HG02759 (cell line): ENCODE data around the gene GLRX5.
"Not testable (repeated sequence)": the region's sequence is repeated elsewhere in the genome, so short reads cannot be mapped to it uniquely, and the experiment has no call there.

Source experiments
- ATAC-seq: cut with Tn5 transposase; IDR thresholded peaks from one replicate; pipeline ENCODE4 v1.9.1; 2021; ENCODE audit warnings: mild to moderate bottlenecking, moderate library complexity; ENCODE audit not compliant: unreplicated experiment

Gene GLRX5

DNA sequence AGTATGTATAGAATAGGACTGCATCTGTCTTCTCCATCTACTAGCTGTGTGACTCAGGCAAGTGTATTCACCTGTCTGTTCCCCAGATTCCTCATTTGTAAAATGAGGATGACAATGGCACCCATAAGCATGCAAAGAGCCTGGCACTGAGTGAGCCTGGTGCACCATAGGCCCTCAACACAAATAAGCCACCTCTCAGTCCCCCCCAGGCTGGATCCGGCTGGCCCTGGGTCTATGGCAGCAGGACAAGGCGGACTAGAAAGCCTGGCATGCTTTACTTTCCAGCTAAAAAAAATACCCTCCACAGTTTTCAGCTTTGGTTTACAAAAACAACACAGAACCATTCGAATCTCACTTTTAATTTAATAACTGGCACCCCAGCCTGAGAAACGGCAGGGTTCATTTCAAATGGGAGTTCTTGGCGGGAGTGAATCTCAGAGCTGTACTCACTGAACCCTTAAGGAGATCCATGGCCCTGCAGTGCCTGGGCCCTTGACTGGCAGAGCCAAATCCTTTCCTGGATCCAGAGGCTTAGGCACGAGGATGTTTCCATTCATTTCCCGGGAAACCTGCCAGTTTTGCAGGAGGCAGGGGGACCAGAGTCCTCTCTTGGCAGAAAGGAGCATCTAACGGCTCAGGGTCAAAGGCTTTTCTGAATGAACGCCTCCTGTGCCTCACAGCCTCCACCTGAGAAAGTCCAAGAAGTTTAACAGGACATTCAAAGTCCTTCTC is 36.1 kb upstream of the GLRX5 start:
- ATAC-seq: no peak

- ATAC-seq: no peak
These were observed 35.5 kb upstream of the GLRX5 start for GRCh38 chr14:95499354-95499750.

DNA sequence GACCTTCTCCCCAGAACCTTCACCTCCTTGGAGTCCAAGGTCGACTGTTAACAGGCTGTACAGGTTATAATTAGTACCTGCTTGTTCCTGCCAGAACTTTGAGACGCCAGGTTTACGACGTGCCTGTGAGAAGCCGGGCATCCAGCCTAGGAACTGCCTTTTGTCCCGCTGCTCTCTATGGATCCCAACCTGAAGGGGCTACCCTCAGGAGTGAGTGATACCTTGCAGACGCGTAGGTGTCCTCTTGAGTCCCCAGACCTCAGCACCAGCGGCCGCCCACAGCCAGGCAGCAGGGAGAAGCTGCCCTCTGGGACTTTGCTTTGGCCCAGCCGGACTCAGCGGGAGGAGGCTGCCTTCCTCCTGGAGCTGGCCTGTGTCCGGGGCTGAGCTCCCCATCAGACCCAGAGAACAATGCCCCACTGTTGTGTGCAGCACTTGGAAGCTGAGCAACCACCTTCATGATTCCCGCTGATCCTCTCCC is 34.6 kb upstream of the GLRX5 start:
- ATAC-seq: no peak

DNA sequence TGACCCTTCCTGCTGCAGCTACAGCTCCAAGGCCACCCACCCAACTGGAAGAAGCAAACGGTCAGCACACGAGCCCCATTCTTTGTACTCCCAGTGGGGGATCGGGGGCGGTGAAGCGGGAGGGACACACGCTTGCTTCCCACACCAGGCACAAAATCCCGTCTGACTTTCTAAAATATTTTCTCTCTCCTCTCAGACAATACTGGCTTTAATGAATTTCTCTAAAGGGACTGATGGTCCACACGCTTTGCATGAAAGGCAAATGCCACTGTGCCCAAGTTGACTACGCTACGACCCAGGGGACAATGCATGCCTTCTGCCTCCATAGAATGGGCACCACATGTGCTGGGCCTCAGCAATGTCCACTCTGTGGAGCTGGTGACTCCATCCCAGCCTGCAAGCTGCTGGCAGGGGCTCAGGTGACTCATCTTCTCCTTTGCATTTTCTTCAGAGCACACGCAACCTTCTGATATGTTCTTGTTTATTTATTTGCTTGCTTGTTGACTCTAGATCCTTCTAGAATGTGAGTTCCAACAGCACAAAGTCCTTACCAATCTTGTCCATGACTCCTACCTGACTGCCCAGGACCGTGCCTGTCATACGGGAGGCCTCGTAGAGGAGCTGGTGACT is 34.0 kb upstream of the GLRX5 start:
- no peak for ATAC-seq

DNA sequence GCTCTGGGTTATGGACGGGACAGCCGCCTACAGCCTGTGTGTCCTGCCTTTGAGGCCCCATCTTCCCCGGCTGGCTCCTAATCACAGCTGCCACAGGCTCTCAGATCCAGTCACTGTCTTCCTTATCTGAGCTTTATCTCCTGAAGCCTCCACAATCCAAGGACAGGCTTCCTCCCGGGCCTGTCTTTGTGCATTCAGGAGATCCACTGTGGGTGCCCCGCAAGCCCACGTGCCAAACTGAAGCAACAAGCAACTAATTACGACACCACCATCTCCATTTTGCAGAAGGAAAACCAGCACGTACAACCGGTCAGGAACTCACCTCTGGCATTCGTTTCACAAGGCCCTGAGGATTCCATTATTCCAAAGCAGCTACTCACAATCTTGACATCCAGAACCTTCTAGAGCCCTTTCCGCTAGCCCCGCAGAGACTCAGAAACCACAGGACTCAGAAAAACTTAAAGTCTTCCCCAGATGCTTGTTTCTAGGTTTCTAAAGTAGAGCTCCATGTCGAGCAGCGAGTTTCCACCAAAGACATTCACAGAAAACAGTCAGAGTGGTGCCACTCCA is 32.4 kb upstream of the GLRX5 start:
- no peak for ATAC-seq

DNA sequence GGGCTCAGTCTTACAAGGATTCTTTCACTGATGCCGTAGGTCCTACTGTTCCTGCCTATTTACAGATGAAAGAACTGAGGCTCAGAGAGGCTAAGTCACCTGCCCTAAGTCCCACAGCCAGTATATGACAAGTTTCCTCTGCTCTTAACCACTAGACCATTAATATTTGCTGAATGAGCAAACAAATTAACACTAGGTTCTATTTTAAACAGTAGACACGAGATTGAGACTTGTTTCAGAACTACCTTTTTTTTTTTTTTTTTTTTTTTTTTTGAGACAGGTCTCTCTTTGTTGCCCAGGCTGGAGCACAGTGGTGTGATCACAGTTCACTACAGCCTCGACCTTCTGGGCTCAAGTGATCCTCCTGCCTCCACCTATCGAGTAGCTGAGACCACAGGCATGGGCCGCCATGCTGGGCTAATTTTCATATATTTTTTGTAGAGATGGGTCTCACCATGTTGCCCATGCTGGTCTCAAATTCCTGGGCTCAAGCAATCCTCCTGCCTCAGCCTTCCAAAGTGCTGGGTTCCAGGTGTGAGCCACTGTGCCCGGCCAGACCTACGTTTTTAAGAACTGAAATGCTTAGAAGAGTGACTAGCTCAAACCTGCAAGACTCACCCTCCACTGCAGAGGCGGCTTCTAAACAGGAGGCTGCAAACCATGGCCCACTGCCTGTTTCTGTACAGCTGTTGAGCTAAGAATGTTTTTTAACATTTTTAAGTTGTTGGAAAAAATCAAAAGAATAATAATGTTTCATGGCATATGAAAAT is 31.3 kb upstream of the GLRX5 start:
- ATAC-seq: peak; percentile 53

DNA sequence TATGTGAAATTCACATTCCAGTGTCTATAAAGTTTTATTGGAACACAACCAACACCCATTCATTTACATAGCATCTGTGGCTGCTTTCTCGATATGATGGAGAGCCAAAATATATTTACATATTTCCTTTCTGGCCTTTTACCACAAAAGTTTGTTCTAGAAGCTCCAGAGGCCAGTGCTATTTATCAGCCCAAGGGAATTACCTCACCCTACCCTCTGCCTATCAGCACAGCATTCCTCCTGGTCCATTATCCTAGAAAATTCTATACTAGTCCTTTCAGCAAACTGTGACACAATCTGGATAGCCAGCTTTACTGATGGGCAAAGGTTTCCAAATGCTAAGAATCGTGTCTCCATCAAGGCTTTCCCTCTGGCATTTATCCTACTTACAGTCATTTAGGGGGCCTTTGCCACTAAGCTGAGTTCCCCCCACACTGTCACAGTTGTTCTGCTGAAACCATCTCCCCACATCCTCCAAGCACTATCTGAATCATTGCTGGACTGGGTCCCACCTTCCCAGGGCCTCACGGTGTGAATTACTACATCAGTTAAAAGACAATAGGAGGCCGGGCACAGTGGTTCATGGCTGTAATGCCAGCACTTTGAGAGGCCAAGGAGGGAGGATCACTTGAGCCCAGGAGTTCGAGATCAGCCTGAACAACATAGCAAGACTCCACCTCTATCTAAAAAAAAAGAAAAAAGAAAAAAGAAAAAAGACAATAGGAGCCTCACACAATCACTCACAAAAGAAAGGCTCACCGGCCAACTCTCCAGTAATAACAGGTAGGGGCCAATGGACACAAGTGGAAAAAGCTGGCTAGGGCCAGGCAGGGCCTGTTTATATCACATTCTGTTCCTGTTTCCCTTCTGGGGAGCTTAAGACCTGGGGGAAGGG is 30.5 kb upstream of the GLRX5 start:
- ATAC-seq: peak; percentile 35

DNA sequence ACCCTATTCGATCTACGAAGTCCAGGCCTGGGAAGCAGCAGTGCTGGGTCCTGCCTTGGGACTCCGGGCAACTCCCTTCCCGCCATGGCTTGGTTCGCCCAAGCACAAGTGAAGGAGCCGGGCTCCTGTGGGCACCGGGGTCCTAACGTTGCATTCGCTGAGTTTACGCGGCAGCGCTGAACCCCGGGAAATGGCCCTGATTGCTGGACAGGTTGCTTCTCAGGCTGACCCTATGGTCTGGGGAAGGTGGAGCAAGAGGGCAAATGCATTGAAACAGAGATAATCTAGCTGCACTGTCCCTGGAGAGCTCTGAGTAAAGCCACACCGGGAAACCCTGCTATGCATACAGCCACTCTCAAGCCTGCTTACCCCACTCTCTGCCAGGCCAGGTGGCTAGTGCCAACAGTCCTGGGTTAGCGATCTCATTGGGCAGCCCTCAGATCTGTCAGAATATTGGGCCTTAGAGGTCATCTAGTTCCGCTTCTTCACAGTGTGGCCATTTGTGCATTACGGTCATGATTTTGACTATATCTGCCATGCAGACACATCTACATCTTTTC is 29.7 kb upstream of the GLRX5 start:
- ATAC-seq: no peak

GRCh38 chr14:95507174-95507573 is 27.7 kb upstream of the GLRX5 start:
- ATAC-seq: no peak

DNA sequence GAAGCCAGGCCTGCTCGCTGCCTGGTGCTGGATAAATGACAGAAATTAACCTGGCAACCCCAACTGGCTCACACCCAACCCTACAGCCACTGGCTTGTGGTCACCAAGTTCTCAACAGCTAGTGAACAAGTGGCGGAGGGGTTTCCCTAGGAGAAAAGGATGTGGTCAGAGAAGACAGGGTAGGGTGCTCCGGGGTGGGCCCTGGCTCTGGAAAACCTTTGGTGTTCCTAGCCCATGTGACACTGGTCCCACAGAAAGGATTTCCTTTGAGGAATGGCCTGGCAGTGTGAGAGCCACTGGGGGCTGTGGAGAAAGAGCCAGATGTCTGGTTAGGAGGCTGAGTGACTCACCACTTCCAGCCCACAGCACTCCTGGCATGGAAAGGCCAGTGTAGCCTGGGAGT is 27.1 kb upstream of the GLRX5 start:
- ATAC-seq: no peak

DNA sequence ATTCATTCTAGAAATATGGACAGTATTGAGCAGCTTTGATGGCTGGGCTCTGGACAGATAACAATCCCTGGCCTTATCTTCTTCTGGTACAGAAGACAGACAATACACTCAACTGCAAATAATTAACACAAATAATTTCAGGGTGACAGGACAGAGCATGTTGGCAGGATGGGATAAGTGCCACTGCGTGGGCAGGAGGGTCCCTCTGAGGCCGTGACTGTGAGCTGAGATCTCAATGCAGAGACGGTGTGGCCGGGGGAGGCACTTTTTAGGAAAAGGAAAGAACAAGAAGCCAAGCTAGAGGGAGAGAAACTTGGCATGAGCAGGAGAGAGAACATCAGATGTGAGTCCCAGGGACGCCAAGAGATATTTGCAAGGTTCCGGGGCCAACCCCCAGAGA is 26.5 kb upstream of the GLRX5 start:
- ATAC-seq: no peak

DNA sequence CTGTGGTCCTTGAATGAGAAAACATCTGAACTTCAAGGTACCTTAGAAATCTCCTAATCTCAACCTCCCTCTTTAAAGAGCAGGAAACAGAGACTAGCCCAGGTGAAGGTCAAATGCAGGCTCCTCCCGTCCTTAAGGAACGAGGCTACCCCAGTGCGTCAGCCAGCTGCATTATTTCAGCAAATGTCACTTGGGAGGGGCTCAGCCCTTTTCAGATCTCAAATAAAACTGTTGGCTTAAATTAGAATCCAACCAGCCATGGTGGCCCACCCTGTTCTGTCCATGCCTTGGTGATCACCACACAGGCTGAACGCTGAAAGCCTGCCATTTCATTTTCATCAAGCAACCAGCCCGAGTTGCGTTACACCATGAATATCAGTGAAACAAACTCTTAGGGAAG is 25.4 kb upstream of the GLRX5 start:
- ATAC-seq: no peak

- ATAC-seq: not testable (repeated sequence)
These were observed 24.5 kb upstream of the GLRX5 start for GRCh38 chr14:95510344-95510743.

DNA sequence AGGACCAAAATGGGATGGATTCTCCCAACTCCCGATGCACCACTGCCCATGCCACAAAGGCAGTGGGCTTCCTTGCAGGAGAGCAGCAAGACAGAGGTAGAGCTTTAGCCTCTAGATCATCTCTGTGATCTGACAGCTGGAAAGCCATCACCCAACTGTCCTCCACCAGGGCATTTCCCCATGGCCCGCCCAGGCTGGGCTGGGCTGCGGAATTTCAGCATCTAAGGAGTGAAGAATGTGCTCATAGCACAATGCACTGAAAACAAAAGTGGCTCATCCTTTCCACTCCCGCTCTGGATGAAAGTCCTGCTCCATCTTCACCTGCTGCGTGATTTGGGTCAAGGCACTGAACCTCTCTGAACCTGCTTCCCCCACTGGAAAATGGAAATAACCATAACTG is 24.0 kb upstream of the GLRX5 start:
- no peak for ATAC-seq

- no peak for ATAC-seq
These were observed 23.2 kb upstream of the GLRX5 start for GRCh38 chr14:95511687-95512086.

DNA sequence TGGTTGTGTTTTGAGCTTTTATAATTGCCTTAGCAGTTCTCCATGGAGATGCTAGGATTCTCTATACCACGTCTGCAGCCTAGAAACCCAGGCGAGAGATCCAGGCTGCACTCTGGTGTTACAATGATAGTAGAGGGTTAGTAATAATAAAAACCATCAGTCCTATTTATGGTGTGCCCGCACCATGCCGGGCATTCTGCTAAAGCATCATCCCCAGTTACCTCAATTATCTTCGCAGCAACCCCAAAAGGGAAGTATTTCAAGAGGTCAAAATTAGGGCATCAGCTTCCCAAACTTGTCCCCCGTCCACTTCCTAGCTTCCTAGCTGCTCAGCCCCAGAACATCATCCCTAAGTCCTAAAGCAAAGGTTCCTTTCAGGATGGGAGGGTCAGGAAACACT is 21.6 kb upstream of the GLRX5 start:
- ATAC-seq: no peak

DNA sequence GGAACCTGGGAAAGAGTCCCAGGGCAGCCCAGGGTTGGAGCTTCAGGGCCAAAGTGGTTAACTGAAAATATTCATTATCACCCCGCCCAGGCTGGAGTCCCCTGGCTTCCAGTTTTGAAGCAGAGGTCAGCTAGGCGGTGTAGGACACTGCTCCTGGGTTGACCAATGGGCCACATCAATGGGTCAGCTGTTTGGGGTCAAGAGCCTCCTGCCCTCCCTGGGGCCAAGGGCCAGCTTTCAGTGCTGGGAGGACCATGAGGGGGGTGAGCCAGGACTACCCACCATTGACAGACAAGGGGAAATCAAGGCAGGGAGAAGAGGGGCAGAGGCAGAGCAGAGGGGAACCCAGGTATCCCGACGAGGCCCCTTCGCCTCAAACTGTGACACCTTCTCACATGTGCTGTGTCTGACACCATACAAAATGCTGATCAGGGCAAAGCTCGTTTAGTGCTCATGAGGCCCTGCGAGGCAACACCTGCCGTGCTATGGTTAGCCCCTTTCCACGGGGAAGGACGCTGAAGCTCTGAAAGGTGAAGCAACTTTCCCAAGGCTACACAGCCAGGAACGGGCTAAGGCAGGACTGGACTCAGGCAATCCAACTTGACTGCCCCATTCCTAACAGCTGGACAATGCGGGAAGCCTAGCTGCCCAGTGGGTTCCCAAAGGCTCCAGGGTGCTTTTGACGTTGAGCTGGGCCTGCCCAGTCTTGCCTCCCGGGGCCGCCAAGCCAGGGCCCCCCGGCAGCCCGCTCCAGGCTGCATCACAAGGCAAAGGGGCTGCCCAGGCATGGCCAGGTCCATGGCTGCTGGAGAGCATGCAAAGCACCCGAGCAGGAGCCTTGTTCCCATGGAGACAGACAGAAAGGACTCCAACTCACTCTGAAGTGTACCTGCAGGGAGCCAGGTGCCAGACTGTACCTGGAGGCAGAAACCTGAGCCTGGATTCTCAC is 20.4 kb upstream of the GLRX5 start:
- no peak for ATAC-seq

GRCh38 chr14:95515080-95515489 is 19.8 kb upstream of the GLRX5 start:
- no peak for ATAC-seq
